ENCODE data around the gene OMP. TPM values are rescaled to one million over a fixed set of nuclear protein-coding genes. Genes with fewer than 3 reads are reported as not detected.

The OMP gene
- total RNA-seq, 1 donor from 2014 or later = 1.3 TPM

- Histone ChIP-seq H2AFZ (ENCODE audit: low read depth, low read length) (no peak overlapping the region), H3K4me3 (ENCODE audit: insufficient read depth, low read depth, low read length) (no peak overlapping the region), H3K36me3 (ENCODE audit: insufficient read depth, low read length) (no peaks in the 10 kb centered on the region), H3K9me3 (ENCODE audit: insufficient read depth, low read depth, low read length) (no peaks in the 10 kb centered on the region), H3K79me2 (ENCODE audit: insufficient read depth, low read length) (no peaks in the 10 kb centered on the region), H3K27me3 (ENCODE audit: insufficient read depth, low read length) (peaks cover 7% of the 10 kb centered on the region), H3K4me1 (ENCODE audit: insufficient read depth, low read length) (peaks cover 4% of the 10 kb centered on the region), H3K4me2 (ENCODE audit: low read length) (no peak overlapping the region), H3K9ac (ENCODE audit: low read length) (no peak overlapping the region), H3K27ac (ENCODE audit: low read depth, low read length) (no peak overlapping the region), H4K20me1 (ENCODE audit: insufficient read depth, low read length) (no peaks in the 10 kb centered on the region)
- Mint-ChIP-seq H3K27ac (ENCODE audit: unreplicated experiment) (no peak overlapping the region), H3K4me1 (ENCODE audit: low read depth, unreplicated experiment) (peaks cover 12% of the 10 kb centered on the region), H3K36me3 (ENCODE audit: low read depth, unreplicated experiment) (peaks cover 3% of the 10 kb centered on the region), H3K27me3 (ENCODE audit: low read depth, unreplicated experiment) (peaks cover 74% of the 10 kb centered on the region), H3K4me3 (ENCODE audit: unreplicated experiment) (no peak overlapping the region), H3K9me3 (ENCODE audit: unreplicated experiment) (no peaks in the 10 kb centered on the region)
- FAIRE-seq (no peak), DNase-seq (ENCODE audit: low read depth) (no peak)
- TF ChIP-seq EZH2 (IDR thresholded peaks at IDR 0.05; ENCODE audit: insufficient read depth, low read length) (no peak), CTCF (IDR thresholded peaks at IDR 0.05; ENCODE audit: insufficient read depth, low read depth, low read length) (no peak)
Measured at GRCh38 chr11:77148963-77149715, 46.5 kb downstream of the OMP start.

- no peaks in the 10 kb centered on the region for H3K36me3 ChIP-seq (ENCODE audit: insufficient read depth, low read length)
- H4K20me1 ChIP-seq (ENCODE audit: insufficient read depth, low read length) = no peaks in the 10 kb centered on the region
- H3K4me2 ChIP-seq (ENCODE audit: low read length) = no peak overlapping the region
- Mint-ChIP-seq H3K27ac (ENCODE audit: unreplicated experiment) (no peak overlapping the region), H3K4me1 (ENCODE audit: low read depth, unreplicated experiment) (peaks cover 12% of the 10 kb centered on the region), H3K4me3 (ENCODE audit: unreplicated experiment) (no peak overlapping the region), H3K27me3 (ENCODE audit: low read depth, unreplicated experiment) (peaks cover 73% of the 10 kb centered on the region), H3K9me3 (ENCODE audit: unreplicated experiment) (no peaks in the 10 kb centered on the region), H3K36me3 (ENCODE audit: low read depth, unreplicated experiment) (peaks cover 3% of the 10 kb centered on the region)
- H3K9me3 ChIP-seq (ENCODE audit: insufficient read depth, low read depth, low read length) = no peaks in the 10 kb centered on the region
- H2AFZ ChIP-seq (ENCODE audit: low read depth, low read length) = no peak overlapping the region
- DNase-seq (ENCODE audit: low read depth) (no peak), FAIRE-seq (no peak)
- H3K79me2 ChIP-seq (ENCODE audit: insufficient read depth, low read length) = no peaks in the 10 kb centered on the region
- H3K27ac ChIP-seq (ENCODE audit: low read depth, low read length) = no peak overlapping the region
- peaks cover 7% of the 10 kb centered on the region for H3K27me3 ChIP-seq (ENCODE audit: insufficient read depth, low read length)
- no peak for TF ChIP-seq EZH2 (IDR thresholded peaks at IDR 0.05; ENCODE audit: insufficient read depth, low read length)
- no peak for TF ChIP-seq CTCF (IDR thresholded peaks at IDR 0.05; ENCODE audit: insufficient read depth, low read depth, low read length)
- no peak overlapping the region for H3K9ac ChIP-seq (ENCODE audit: low read length)
- no peak overlapping the region for H3K4me3 ChIP-seq (ENCODE audit: insufficient read depth, low read depth, low read length)
- H3K4me1 ChIP-seq (ENCODE audit: insufficient read depth, low read length) = peaks cover 4% of the 10 kb centered on the region
Measured at GRCh38 chr11:77149716-77150392, 47.2 kb downstream of the OMP start.

GRCh38 chr11:77150836-77151235, 48.2 kb downstream of the OMP start:
- H3K27me3 ChIP-seq (ENCODE audit: insufficient read depth, low read length) = peaks cover 2% of the 10 kb centered on the region
- peaks cover 12% of the 10 kb centered on the region for H3K4me1 Mint-ChIP-seq (ENCODE audit: low read depth, unreplicated experiment)
- H3K4me2 ChIP-seq (ENCODE audit: low read length) = no peak overlapping the region
- DNase-seq (ENCODE audit: low read depth) (no peak), FAIRE-seq (no peak)
- H3K9ac ChIP-seq (ENCODE audit: low read length) = no peak overlapping the region
- TF ChIP-seq EZH2 (IDR thresholded peaks at IDR 0.05; ENCODE audit: insufficient read depth, low read length) (no peak), CTCF (IDR thresholded peaks at IDR 0.05; ENCODE audit: insufficient read depth, low read depth, low read length) (no peak)
- H3K4me3 ChIP-seq (ENCODE audit: insufficient read depth, low read depth, low read length) = no peak overlapping the region
- H3K27ac Mint-ChIP-seq (ENCODE audit: unreplicated experiment) = no peak overlapping the region
- no peak overlapping the region for H2AFZ ChIP-seq (ENCODE audit: low read depth, low read length)
- H3K27ac ChIP-seq (ENCODE audit: low read depth, low read length) = no peak overlapping the region
- no peaks in the 10 kb centered on the region for H3K9me3 Mint-ChIP-seq (ENCODE audit: unreplicated experiment)
- H3K36me3 ChIP-seq (ENCODE audit: insufficient read depth, low read length) = no peaks in the 10 kb centered on the region
- H3K4me3 Mint-ChIP-seq (ENCODE audit: unreplicated experiment) = no peak overlapping the region
- H3K4me1 ChIP-seq (ENCODE audit: insufficient read depth, low read length) = peaks cover 4% of the 10 kb centered on the region
- H3K27me3 Mint-ChIP-seq (ENCODE audit: low read depth, unreplicated experiment) = peaks cover 75% of the 10 kb centered on the region
- peaks cover 3% of the 10 kb centered on the region for H3K36me3 Mint-ChIP-seq (ENCODE audit: low read depth, unreplicated experiment)
- no peaks in the 10 kb centered on the region for H3K79me2 ChIP-seq (ENCODE audit: insufficient read depth, low read length)
- H4K20me1 ChIP-seq (ENCODE audit: insufficient read depth, low read length) = no peaks in the 10 kb centered on the region
- H3K9me3 ChIP-seq (ENCODE audit: insufficient read depth, low read depth, low read length) = no peaks in the 10 kb centered on the region

Measured in astrocyte (in vitro differentiated cells and primary cell).